IMR-90 (cell line): ENCODE data around the gene GLS. TPM values are rescaled to one million over a fixed set of nuclear protein-coding genes. Genes with fewer than 3 reads are reported as not detected.

Source experiments
- ATAC-seq: fragments of 200-7000 bp; cut with Tn5 transposase; 2 replicates; pipeline ENCODE4 v1.9.1; 2020; ENCODE audit warnings: low read depth, mild to moderate bottlenecking, moderate library complexity
- BruUV-seq: library from RNA; stranded (reverse); fragments of 400-500 nt; replicated peaks from 2 replicates; lab custom pipeline; 2021; lab: Mats Ljungman, UMichigan
- CTCF ChIA-PET: fragments of 300-600 bp; formaldehyde crosslinking; extraction: SDS; loops from one replicate; lab custom pipeline; 2021; ENCODE audit warnings: antibody characterized with exemption; lab: Yijun Ruan, JAX
- POLR2A ChIA-PET: fragments of 300-600 bp; sonication (Branson Sonifier 250); formaldehyde crosslinking; loops from one replicate; lab custom pipeline; 2022; ENCODE audit warnings: antibody characterized with exemption; ENCODE audit not compliant: unreplicated experiment; lab: Charles Lee
- DNase-seq: peaks from one replicate; pipeline ENCODE4 v3.0.0; 2013
- H2AFZ ChIP-seq: replicated peaks from 2 replicates; pipeline ENCODE3; 2013; ENCODE audit warnings: low read length, mild to moderate bottlenecking; ENCODE audit not compliant: poor library complexity
- H2AK5ac ChIP-seq: 2 replicates; pipeline ENCODE4 v1.6.1; 2013; ENCODE audit warnings: low read depth, low read length, inconsistent platforms
- H2AK9ac ChIP-seq: replicated peaks from 2 replicates; pipeline ENCODE3; 2013; ENCODE audit warnings: mild to moderate bottlenecking, low read depth, low read length, moderate library complexity; ENCODE audit not compliant: poor library complexity
- H2BK120ac ChIP-seq: 2 replicates; pipeline ENCODE4 v1.6.1; 2013; ENCODE audit warnings: low read depth, low read length, inconsistent platforms
- H2BK15ac ChIP-seq: 3 replicates; pipeline ENCODE4 v1.6.1; 2013; ENCODE audit warnings: low read depth, low read length, inconsistent platforms
- H2BK20ac ChIP-seq: 2 replicates; pipeline ENCODE4 v1.6.1; 2013; ENCODE audit warnings: low read depth, mild to moderate bottlenecking, inconsistent platforms, low read length, moderate library complexity
- H2BK5ac ChIP-seq: 2 replicates; pipeline ENCODE4 v1.6.1; 2013; ENCODE audit warnings: mild to moderate bottlenecking, low read depth, low read length, inconsistent platforms; ENCODE audit not compliant: poor library complexity, severe bottlenecking
- H3K14ac ChIP-seq: replicated peaks from 2 replicates; pipeline ENCODE4 v1.6.1; 2013; ENCODE audit warnings: low read depth, low read length, inconsistent platforms
- H3K18ac ChIP-seq: 2 replicates; pipeline ENCODE4 v1.6.1; 2013; ENCODE audit warnings: low read depth, low read length, control low read depth
- H3K23ac ChIP-seq: 2 replicates; pipeline ENCODE4 v1.6.1; 2013; ENCODE audit warnings: low read depth, low read length, inconsistent platforms
- H3K27ac ChIP-seq: 2 replicates; pipeline ENCODE4 v1.5.1; 2013; ENCODE audit warnings: mild to moderate bottlenecking, control low read depth, low read length; ENCODE audit not compliant: insufficient read depth
- H3K27me3 ChIP-seq: 2 replicates; pipeline ENCODE4 v1.6.1; 2013; ENCODE audit warnings: low read length; ENCODE audit not compliant: control insufficient read depth, insufficient read depth
- H3K36me3 ChIP-seq: 2 replicates; pipeline ENCODE4 v1.6.1; 2013; ENCODE audit warnings: low read length, mixed read lengths; ENCODE audit not compliant: control insufficient read depth, insufficient read depth
- H3K4ac ChIP-seq: 2 replicates; pipeline ENCODE4 v1.6.1; 2013; ENCODE audit warnings: low read depth, low read length, inconsistent platforms
- H3K4me1 ChIP-seq: 2 replicates; pipeline ENCODE4 v1.6.1; 2013; ENCODE audit warnings: low read length, mixed read lengths; ENCODE audit not compliant: control insufficient read depth, insufficient read depth
- H3K4me2 ChIP-seq: 2 replicates; pipeline ENCODE4 v1.6.1; 2013; ENCODE audit warnings: low read depth, mild to moderate bottlenecking, control low read depth, low read length, moderate library complexity
- H3K4me3 ChIP-seq: 2 replicates; pipeline ENCODE4 v1.5.1; 2013; ENCODE audit warnings: low read depth, mild to moderate bottlenecking, control low read depth, low read length, moderate library complexity; ENCODE audit not compliant: insufficient read depth
- H3K56ac ChIP-seq: 2 replicates; pipeline ENCODE4 v1.6.1; 2013; ENCODE audit warnings: low read length, inconsistent platforms; ENCODE audit not compliant: insufficient read depth; ENCODE audit errors: extremely low read depth
- H3K79me1 ChIP-seq, 2 experiments: 2 replicates each; pipeline ENCODE4 v1.6.1; 2013; ENCODE audit warnings: low read length in 2 of 2, inconsistent platforms in 1 of 2, low read depth in 1 of 2
- H3K9ac ChIP-seq: 2 replicates; pipeline ENCODE4 v1.6.1; 2013; ENCODE audit warnings: low read depth, low read length, control low read depth
- H3K9me1 ChIP-seq: 2 replicates; pipeline ENCODE4 v1.6.1; 2013; ENCODE audit warnings: low read length, inconsistent platforms; ENCODE audit not compliant: insufficient read depth
- H3K9me3 ChIP-seq: 2 replicates; pipeline ENCODE4 v1.6.1; 2013; ENCODE audit warnings: low read length; ENCODE audit not compliant: control insufficient read depth, insufficient read depth
- H4K20me1 ChIP-seq: 2 replicates; pipeline ENCODE4 v1.6.1; 2013; ENCODE audit warnings: low read length, inconsistent platforms; ENCODE audit not compliant: insufficient read depth
- H4K5ac ChIP-seq: 2 replicates; pipeline ENCODE4 v1.6.1; 2013; ENCODE audit warnings: mild to moderate bottlenecking, low read depth, low read length, control low read depth
- H4K8ac ChIP-seq, 2 experiments: 2 replicates each; pipeline ENCODE4 v1.6.1; 2013; ENCODE audit warnings: low read depth in 2 of 2, low read length in 2 of 2, control low read depth in 1 of 2, inconsistent platforms in 1 of 2
- H4K91ac ChIP-seq: 2 replicates; pipeline ENCODE4 v1.6.1; 2013; ENCODE audit warnings: low read depth, low read length, inconsistent platforms; ENCODE audit not compliant: insufficient read depth
- CHD1 ChIP-seq: IDR thresholded peaks from 2 replicates; pipeline ENCODE4 v1.6.1; 2012; ENCODE audit warnings: low read depth, low read length, improper control_type of control experiment
- MAFK ChIP-seq: IDR thresholded peaks from 2 replicates; pipeline ENCODE4 v1.6.1; 2012; ENCODE audit warnings: low read depth, low read length, improper control_type of control experiment
- MXI1 ChIP-seq: IDR thresholded peaks from 2 replicates; pipeline ENCODE4 v1.6.1; 2012; ENCODE audit warnings: low read depth, mild to moderate bottlenecking, low read length, moderate library complexity, borderline replicate concordance
- POLR2A ChIP-seq: IDR thresholded peaks from 2 replicates; pipeline ENCODE4 v1.6.1; 2012; ENCODE audit warnings: mild to moderate bottlenecking, low read depth, low read length
- RFX5 ChIP-seq: IDR thresholded peaks from 2 replicates; pipeline ENCODE4 v1.8.0; 2012; ENCODE audit warnings: low read depth, mild to moderate bottlenecking, low read length, moderate library complexity
- SMC3 ChIP-seq: fragments of 150-350 bp; IDR thresholded peaks from 2 replicates; pipeline ENCODE4 v1.6.1; 2016; ENCODE audit warnings: low read depth, mild to moderate bottlenecking, antibody characterized with exemption, low read length, moderate library complexity
- WGBS, 2 experiments: methylation state at CpG; one replicate each; pipeline versions ENCODE4 v1.1.5 to v1.1.7; 2013; ENCODE audit warnings: missing lambda C conversion rate in 2 of 2; ENCODE audit not compliant: insufficient read length in 1 of 2; ENCODE audit errors: extremely low coverage in 2 of 2; 5-methylcytosine and 5-hydroxymethylcytosine counted together
- dilution Hi-C: fragments of 300-500 bp; cut with HindIII; formaldehyde crosslinking; loops from one replicate; pipeline ENCODE4 v1.14.3; 2018; ENCODE audit warnings: low sequenced_read_pairs; ENCODE audit not compliant: unreplicated experiment
- in situ Hi-C: fragments of 300-500 bp; cut with MboI; formaldehyde crosslinking; loops from 3 replicates; pipeline ENCODE4 v1.14.3; 2019; ENCODE audit warnings: low sequenced_read_pairs, inconsistent platforms, mixed read lengths
- intact Hi-C: fragments of 100-400 bp; cut with micrococcal nuclease; formaldehyde crosslinking; loops from 2 replicates; pipeline ENCODE4 v1.10.0; 2022
- polyA plus RNA-seq, 3 experiments: library from polyadenylated mRNA; depleted of rRNA; stranded (reverse); fragments of >200 nt; gene quantifications; 2 replicates each; pipeline ENCODE4 v1.2.3, GENCODE V29; 2012; ENCODE audit warnings: low replicate concordance in 1 of 3
- total RNA-seq: library from RNA; depleted of rRNA; stranded (reverse); fragments of >200 nt; gene quantifications from 2 replicates; pipeline ENCODE4 v1.2.3, GENCODE V29; 2012

Gene GLS
- total and polyA plus RNA-seq, 2 of the 4 experiments (the other 2 are of a cell fraction) = 87.5 to 130 TPM

DNA sequence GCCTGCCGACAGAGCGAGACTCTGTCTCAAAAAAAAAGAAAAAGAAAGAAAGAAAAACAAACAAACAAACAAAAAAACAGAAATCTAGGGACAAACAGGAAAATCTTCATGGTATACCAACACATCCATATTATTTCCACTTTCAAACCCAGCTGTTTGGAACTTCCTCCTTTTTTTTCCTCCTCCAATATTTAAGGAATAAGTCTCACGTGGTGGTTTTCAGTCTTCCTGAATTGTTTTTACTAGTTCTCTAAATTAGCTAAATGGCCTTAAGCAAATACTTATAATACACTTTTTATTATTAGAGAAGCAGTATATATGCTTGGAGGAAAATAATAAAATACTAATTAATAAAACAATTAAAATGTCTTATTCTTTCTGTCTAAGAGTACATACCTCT lies 48.7 kb upstream of the GLS start:
- POLR2A ChIA-PET = no interaction called here
- intact Hi-C loops = no loop called here

More for the DNA sequence above, 48.7 kb upstream of the GLS start:
- H4K20me1 ChIP-seq = no peaks in the 10 kb centered on the region
- H2AK5ac ChIP-seq = no peak overlapping the region
- H3K27ac ChIP-seq = no peak overlapping the region
- H3K14ac ChIP-seq = no peak overlapping the region
- no peak overlapping the region for H3K4me3 ChIP-seq
- no peaks in the 10 kb centered on the region for H3K9me3 ChIP-seq
- H4K8ac ChIP-seq = no peak overlapping the region
- no peak overlapping the region for H2BK15ac ChIP-seq
- no peak overlapping the region for H3K56ac ChIP-seq
- in situ Hi-C loops = no loop called here
- BruUV-seq = no TSS peak
- peaks cover 3% of the 10 kb centered on the region for H3K4me1 ChIP-seq
- 0 out of 4 replicates have a peak, but pooled peaks cover 0 to 5% of the 10 kb centered on the region in 2 experiments for H3K79me1 ChIP-seq
- no peak overlapping the region for H2BK5ac ChIP-seq
- H4K91ac ChIP-seq = no peak overlapping the region
- no peak for DNase-seq
- no peaks in the 10 kb centered on the region for H3K27me3 ChIP-seq
- TF ChIP-seq CHD1 (no peak), MXI1 (no peak), POLR2A (no peak), SMC3 (no peak), MAFK (no peak), RFX5 (no peak)
- no peak overlapping the region for H3K23ac ChIP-seq
- dilution Hi-C loops = no loop called here
- H2AK9ac ChIP-seq = no peak overlapping the region
- peaks cover 5% of the 10 kb centered on the region; the same call in 1 of the 2 replicates for H3K9me1 ChIP-seq
- WGBS, 2 experiments = no CpG with 5 or more reads among the region's 3 CpGs
- no peak overlapping the region for H3K4me2 ChIP-seq
- H2AFZ ChIP-seq = no peak overlapping the region
- CTCF ChIA-PET = no interaction called here
- H3K18ac ChIP-seq = no peak overlapping the region
- no peaks in the 10 kb centered on the region for H3K36me3 ChIP-seq
- no peak overlapping the region for H3K9ac ChIP-seq
- no peak for ATAC-seq
- H2BK120ac ChIP-seq = no peak overlapping the region
- no peak overlapping the region for H3K4ac ChIP-seq
- no peak overlapping the region for H4K5ac ChIP-seq
- no peak overlapping the region for H2BK20ac ChIP-seq
